HepG2 (cell line): Measurements from ENCODE around the gene NFYC. TPM values are rescaled to one million over a fixed set of nuclear protein-coding genes. Genes with fewer than 3 reads are reported as not detected.

Source experiments
- CCDC6 ChIP-seq: sonication (generic); formaldehyde crosslinking; IDR thresholded peaks from 2 replicates; pipeline ENCODE4 v1.8.1; 2022; ENCODE audit warnings: mild to moderate bottlenecking, missing genetic modification reagents, moderate library complexity
- ERF ChIP-seq: IDR thresholded peaks from 2 replicates; pipeline ENCODE4 v1.6.1; 2018; ENCODE audit warnings: missing biosample characterization, missing genetic modification reagents
- HDAC1 ChIP-seq: sonication (generic); formaldehyde crosslinking; IDR thresholded peaks from 2 replicates; pipeline ENCODE4 v1.5.1; 2020; ENCODE audit warnings: mild to moderate bottlenecking, missing genetic modification reagents
- JUNB ChIP-seq: sonication (generic); formaldehyde crosslinking; IDR thresholded peaks from 2 replicates; pipeline ENCODE4 v1.8.0; 2022; ENCODE audit warnings: missing genetic modification reagents, mild to moderate bottlenecking, borderline replicate concordance
- KAT8 ChIP-seq: IDR thresholded peaks from 2 replicates; pipeline ENCODE4 v1.6.1; 2016; ENCODE audit warnings: missing genetic modification reagents, missing compliant biosample characterization
- KDM3A ChIP-seq: IDR thresholded peaks from 2 replicates; pipeline ENCODE4 v1.6.1; 2018; ENCODE audit warnings: low read depth, missing compliant biosample characterization
- LCORL ChIP-seq, 2 experiments: fragments of 450-650 bp in 1 of 2; sonication (generic) in 1 of 2; formaldehyde crosslinking in 1 of 2; IDR thresholded peaks; 2 replicates each; pipeline versions ENCODE4 v1.5.0 to v1.6.1; 2017 to 2020; ENCODE audit warnings: antibody characterized with exemption in 1 of 2, missing genetic modification reagents in 1 of 2
- PBX2 ChIP-seq: IDR thresholded peaks from 2 replicates; pipeline ENCODE4 v1.6.1; 2016; ENCODE audit warnings: control low read depth
- POGZ ChIP-seq: sonication (generic); formaldehyde crosslinking; IDR thresholded peaks from 2 replicates; pipeline ENCODE4 v1.4.0; 2020; ENCODE audit warnings: mild to moderate bottlenecking, missing genetic modification reagents
- SATB2 ChIP-seq: sonication (generic); formaldehyde crosslinking; IDR thresholded peaks from 2 replicates; pipeline ENCODE4 v1.5.0; 2020; ENCODE audit warnings: missing genetic modification reagents
- TCF7 ChIP-seq: sonication (generic); IDR thresholded peaks from 2 replicates; pipeline ENCODE4 v1.6.1; 2016; ENCODE audit warnings: antibody characterized with exemption, low read depth
- TMF1 ChIP-seq: sonication (generic); formaldehyde crosslinking; IDR thresholded peaks from 2 replicates; pipeline ENCODE4 v1.8.1; 2022; ENCODE audit warnings: low read depth, missing genetic modification reagents
- ZNF230 ChIP-seq: sonication (generic); formaldehyde crosslinking; IDR thresholded peaks from 2 replicates; pipeline ENCODE4 v1.4.0; 2020; ENCODE audit warnings: mild to moderate bottlenecking, missing genetic modification reagents
- ZNF496 ChIP-seq: sonication (generic); formaldehyde crosslinking; IDR thresholded peaks from 2 replicates; pipeline ENCODE4 v1.8.1; 2023; ENCODE audit warnings: mild to moderate bottlenecking, moderate library complexity, missing genetic modification reagents; ENCODE audit not compliant: insufficient replicate concordance
- ZNF549 ChIP-seq: sonication (generic); formaldehyde crosslinking; IDR thresholded peaks from 2 replicates; pipeline ENCODE4 v1.5.0; 2020; ENCODE audit warnings: missing genetic modification reagents
- ZNF609 ChIP-seq: sonication (generic); formaldehyde crosslinking; IDR thresholded peaks from 2 replicates; pipeline ENCODE4 v1.4.0; 2020; ENCODE audit warnings: mild to moderate bottlenecking, missing genetic modification reagents, borderline replicate concordance
- ZNF775 ChIP-seq: sonication (generic); formaldehyde crosslinking; IDR thresholded peaks from 2 replicates; pipeline ENCODE4 v1.4.0; 2020; ENCODE audit warnings: missing genetic modification reagents, mild to moderate bottlenecking, moderate library complexity, borderline replicate concordance
- polyA plus RNA-seq, 8 experiments: library from polyadenylated mRNA; depleted of rRNA in 3 of 8; stranded (reverse) in 7 of 8; unstranded in 1 of 8; fragments of >200 nt; fragmentation: Illumina TruSeq in 4 of 8; extraction: Trizol in 4 of 8; gene quantifications; 2 replicates each; pipeline versions ENCODE4 v1.2.1 to v1.2.3, GENCODE V29; 2011 to 2016; ENCODE audit warnings: low read depth in 4 of 8, missing spikeins in 1 of 8, mixed read lengths in 1 of 8; ENCODE audit not compliant: insufficient read depth in 1 of 8
- total RNA-seq, 5 experiments: library from RNA; depleted of rRNA; stranded (reverse); fragments of >200 nt; fragmentation: Illumina TruSeq; extraction: Trizol; gene quantifications; 2 replicates each; pipeline ENCODE4 v1.2.3, GENCODE V29; 2016; ENCODE audit warnings: low read depth in 1 of 5
- TF ChIP-seq, protein P1 (sequence below): IDR thresholded peaks from 2 replicates; pipeline ENCODE4 v1.6.1; 2016; ENCODE audit warnings: missing biosample characterization, missing genetic modification reagents, low read depth
- TF ChIP-seq, protein P2 (sequence below): sonication (generic); formaldehyde crosslinking; IDR thresholded peaks from 2 replicates; pipeline ENCODE4 v1.8.0; 2022; ENCODE audit warnings: mild to moderate bottlenecking, missing genetic modification reagents
- TF ChIP-seq, protein P3 (sequence below): IDR thresholded peaks from 2 replicates; pipeline ENCODE4 v1.6.1; 2016; ENCODE audit warnings: missing compliant biosample characterization, missing genetic modification reagents, borderline replicate concordance

Gene NFYC
- total and polyA plus RNA-seq, 2 of the 13 experiments (the other 11 are each of a cell fraction or from before 2014, with no cell fraction given) = 33.9 to 73.7 TPM

DNA sequence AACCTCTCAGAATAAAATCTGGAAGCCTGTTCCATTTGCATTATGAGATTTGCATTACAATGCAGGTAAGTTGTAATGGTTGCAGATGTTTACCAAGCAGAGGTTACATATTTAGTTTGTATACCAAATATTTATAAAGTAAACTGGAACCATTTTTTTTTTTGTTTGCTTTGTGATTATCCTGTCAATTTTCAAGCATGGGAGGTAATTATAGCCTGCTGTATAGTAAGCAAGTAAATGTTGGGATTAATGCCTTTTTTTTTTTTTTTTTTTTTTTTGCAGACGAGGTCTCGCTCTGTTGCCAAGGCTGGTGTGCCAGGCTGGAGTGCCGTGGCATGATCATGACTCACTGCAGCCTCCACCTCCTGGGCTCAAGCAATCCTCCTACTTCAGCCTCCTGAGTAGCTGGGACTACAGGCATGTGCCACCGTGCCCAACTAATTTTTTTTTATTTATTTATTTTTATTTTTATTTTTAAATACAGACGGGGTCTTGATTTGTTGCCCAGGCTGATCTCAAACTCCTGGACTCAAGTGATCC is 21.0 kb downstream of the NFYC start (continued):
- TF ChIP-seq JUNB (CRISPR knock-in tag) = no peak
- no peak for TF ChIP-seq TMF1
- TF ChIP-seq, protein P1, sequence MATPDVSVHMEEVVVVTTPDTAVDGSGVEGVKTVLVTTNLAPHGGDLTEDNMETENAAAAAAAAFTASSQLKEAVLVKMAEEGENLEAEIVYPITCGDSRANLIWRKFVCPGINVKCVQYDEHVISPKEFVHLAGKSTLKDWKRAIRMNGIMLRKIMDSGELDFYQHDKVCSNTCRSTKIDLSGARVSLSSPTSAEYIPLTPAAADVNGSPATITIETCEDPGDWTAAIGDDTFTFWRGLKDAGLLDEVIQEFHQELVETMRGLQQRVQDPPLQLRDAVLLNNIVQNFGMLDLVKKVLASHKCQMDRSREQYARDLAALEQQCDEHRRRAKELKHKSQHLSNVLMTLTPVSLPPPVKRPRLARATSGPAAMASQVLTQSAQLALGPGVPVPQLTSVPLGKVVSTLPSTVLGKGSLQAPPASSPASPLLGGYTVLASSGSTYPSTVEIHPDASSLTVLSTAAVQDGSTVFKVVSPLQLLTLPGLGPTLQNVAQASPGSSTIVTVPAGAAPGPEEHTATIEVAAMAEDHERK (CRISPR knock-in tag) = no peak
- TF ChIP-seq, protein P2, sequence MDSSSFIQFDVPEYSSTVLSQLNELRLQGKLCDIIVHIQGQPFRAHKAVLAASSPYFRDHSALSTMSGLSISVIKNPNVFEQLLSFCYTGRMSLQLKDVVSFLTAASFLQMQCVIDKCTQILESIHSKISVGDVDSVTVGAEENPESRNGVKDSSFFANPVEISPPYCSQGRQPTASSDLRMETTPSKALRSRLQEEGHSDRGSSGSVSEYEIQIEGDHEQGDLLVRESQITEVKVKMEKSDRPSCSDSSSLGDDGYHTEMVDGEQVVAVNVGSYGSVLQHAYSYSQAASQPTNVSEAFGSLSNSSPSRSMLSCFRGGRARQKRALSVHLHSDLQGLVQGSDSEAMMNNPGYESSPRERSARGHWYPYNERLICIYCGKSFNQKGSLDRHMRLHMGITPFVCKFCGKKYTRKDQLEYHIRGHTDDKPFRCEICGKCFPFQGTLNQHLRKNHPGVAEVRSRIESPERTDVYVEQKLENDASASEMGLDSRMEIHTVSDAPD (CRISPR knock-in tag) = no peak
- TF ChIP-seq KAT8 (CRISPR knock-in tag) = 0 out of 2 replicates have a peak, but pooled peaks have one; percentile 29
- TF ChIP-seq LCORL (IDR thresholded peaks at IDR 0.05) = no peak
- TF ChIP-seq LCORL (CRISPR knock-in tag; IDR thresholded peaks at IDR 0.05) = no peak
- TF ChIP-seq ERF = no peak
- no peak for TF ChIP-seq PBX2 (CRISPR knock-in tag)
- TF ChIP-seq ZNF549 (CRISPR knock-in tag) = no peak
- peak; percentile 78 for TF ChIP-seq ZNF609
- no peak for TF ChIP-seq SATB2 (CRISPR knock-in tag)
- TF ChIP-seq ZNF775 (CRISPR knock-in tag) = no peak
- no peak for TF ChIP-seq KDM3A
- TF ChIP-seq POGZ (CRISPR knock-in tag) = no peak
- no peak for TF ChIP-seq CCDC6 (CRISPR knock-in tag)
- TF ChIP-seq ZNF496 (CRISPR knock-in tag) = no peak
- no peak for TF ChIP-seq HDAC1 (CRISPR knock-in tag)
- TF ChIP-seq TCF7 = peak; percentile 31; the same call in 1 of the 2 replicates
- TF ChIP-seq, protein P3, sequence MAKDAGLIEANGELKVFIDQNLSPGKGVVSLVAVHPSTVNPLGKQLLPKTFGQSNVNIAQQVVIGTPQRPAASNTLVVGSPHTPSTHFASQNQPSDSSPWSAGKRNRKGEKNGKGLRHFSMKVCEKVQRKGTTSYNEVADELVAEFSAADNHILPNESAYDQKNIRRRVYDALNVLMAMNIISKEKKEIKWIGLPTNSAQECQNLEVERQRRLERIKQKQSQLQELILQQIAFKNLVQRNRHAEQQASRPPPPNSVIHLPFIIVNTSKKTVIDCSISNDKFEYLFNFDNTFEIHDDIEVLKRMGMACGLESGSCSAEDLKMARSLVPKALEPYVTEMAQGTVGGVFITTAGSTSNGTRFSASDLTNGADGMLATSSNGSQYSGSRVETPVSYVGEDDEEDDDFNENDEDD (CRISPR knock-in tag) = no peak
- no peak for TF ChIP-seq ZNF230
